ENCODE data around the gene GALNTL6.
"Not testable (repeated sequence)": the region's sequence is repeated elsewhere in the genome, so short reads cannot be mapped to it uniquely, and the experiment has no call there.

The GALNTL6 gene

GRCh38 chr4:172838111-172838510, 1024.9 kb downstream of the GALNTL6 start:
- DNase-seq = no peak

GRCh38 chr4:172838943-172839342, 1025.7 kb downstream of the GALNTL6 start:
- no peak for DNase-seq

DNA sequence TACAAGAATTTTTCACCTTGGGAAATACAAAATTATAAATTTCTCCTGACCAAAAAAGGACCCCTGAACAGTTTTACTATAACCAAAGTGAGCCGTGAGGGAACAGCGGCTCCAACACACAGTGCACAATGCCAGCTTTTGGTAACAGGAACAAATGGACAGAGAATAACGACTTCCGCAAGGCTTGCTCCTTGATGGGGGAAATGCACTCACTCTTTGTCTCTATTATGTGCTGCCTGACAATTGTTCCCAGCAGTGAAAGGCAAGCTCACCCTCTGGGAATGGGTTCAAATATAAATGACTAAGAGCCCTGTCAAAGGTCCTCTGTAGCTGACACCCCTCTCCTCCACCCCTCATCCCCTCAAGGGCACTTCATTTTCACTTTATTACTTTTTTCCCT, 1029.6 kb downstream of the GALNTL6 start:
- DNase-seq = no peak

- no peak for DNase-seq
Measured at GRCh38 chr4:172843192-172843591, 1030.0 kb downstream of the GALNTL6 start.

DNA sequence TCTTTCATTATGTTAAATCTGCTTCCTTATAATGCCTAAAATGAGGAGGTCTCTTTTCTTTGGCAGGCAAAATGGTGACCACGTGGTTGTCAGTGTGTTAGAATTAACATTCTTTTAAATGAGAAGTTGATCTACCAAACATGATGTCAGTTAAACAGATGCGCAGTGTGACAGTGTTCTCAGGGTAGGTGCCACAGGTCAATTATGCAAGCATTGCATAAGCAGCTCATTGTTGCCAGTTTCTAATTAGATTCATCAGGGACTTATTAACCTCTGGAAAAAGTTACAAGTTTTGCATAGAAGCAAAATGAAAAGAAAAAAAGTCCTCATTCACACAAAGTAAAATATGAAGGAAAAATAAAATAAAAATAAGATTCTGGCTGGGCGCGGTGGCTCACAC, 1031.4 kb downstream of the GALNTL6 start:
- no peak for DNase-seq

DNA sequence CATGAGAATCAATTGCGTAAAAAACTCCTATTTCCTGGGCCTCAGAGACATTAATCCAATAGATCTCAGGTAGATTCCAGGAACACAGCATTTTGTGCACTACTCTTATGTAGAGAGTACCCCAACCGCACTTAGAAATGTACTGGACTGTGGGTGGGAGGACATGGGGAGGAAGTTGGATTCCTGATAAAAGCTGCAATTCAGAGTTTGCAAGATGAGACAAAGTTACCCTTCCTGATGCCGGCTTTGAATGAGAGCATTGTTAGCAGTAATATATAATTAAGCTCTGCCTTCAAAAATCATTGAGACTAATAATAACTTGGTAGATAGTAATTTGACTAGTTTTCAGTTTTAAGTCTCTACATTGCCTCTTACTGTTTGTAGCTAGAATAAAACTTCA, 1032.1 kb downstream of the GALNTL6 start:
- DNase-seq = no peak

- DNase-seq = no peak
Measured at GRCh38 chr4:172850838-172851237, 1037.6 kb downstream of the GALNTL6 start.

- DNase-seq = no peak
Measured at GRCh38 chr4:172851534-172851933, 1038.3 kb downstream of the GALNTL6 start.

DNA sequence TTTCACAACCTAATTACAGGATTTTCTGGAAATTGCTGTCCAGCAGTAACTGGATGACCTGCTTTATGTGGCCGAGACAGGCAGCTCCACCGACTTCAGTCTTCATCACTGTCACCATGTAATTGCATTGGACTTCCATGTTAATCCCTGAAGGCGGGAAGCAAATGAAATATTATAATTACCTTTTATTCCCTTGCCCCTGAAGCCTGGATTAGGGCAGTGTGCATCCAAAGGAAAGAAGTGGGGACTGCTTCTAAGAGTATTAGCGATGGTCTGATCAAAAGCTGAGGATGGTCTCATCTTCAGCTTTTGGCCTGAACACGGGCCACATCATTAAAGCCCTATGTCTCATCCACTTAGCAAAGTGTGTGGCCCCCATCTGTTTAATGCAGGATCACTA, 1043.8 kb downstream of the GALNTL6 start:
- DNase-seq = no peak

DNA sequence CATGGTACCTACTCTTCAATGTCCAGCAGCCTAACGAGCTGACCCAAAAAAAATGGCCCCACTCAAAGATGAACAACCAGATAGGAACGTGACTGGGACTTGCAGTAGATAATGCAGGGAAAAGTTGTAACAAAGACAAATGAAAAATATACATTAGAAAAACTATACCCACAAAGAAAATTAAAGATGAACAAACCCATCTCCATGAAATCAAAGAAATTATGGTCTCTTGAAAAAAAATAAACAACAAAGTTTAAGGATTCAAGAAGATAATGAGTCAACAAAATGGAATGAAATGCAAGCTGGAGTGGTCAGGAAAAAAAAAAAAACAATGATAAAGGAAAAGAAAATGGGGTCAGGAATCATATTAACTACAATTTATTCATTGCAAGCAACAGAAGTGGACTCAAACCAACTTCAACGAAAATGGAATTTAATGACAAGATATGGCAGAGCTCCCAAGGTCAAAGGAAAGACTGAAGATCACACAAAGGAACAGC, 1045.6 kb downstream of the GALNTL6 start:
- DNase-seq = no peak

DNA sequence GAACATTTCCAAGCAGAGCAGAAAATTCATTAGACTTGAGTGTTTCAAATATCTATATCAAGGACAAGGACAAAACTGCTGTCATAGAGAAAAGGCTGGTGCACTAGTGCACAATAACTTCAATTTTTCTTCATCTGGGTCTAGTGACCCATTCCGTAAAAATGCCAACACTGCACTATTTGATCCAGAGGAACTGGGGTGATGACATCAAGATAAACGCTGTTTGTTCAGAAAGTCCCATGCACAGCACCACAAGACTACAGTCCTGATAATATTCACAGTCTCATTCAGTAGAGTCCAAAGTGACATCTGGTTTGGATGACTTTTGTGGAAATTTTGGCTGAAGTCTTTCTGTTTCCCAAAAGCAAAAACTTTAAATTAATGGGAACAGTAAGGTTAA, 1051.9 kb downstream of the GALNTL6 start:
- no peak for DNase-seq

- no peak for DNase-seq
Measured at GRCh38 chr4:172865531-172866127, 1052.4 kb downstream of the GALNTL6 start.

GRCh38 chr4:172866421-172866820, 1053.2 kb downstream of the GALNTL6 start:
- DNase-seq = no peak

- no peak for DNase-seq
Measured at GRCh38 chr4:172867835-172868234, 1054.6 kb downstream of the GALNTL6 start.

GRCh38 chr4:172868271-172868670, 1055.1 kb downstream of the GALNTL6 start:
- DNase-seq = no peak

DNA sequence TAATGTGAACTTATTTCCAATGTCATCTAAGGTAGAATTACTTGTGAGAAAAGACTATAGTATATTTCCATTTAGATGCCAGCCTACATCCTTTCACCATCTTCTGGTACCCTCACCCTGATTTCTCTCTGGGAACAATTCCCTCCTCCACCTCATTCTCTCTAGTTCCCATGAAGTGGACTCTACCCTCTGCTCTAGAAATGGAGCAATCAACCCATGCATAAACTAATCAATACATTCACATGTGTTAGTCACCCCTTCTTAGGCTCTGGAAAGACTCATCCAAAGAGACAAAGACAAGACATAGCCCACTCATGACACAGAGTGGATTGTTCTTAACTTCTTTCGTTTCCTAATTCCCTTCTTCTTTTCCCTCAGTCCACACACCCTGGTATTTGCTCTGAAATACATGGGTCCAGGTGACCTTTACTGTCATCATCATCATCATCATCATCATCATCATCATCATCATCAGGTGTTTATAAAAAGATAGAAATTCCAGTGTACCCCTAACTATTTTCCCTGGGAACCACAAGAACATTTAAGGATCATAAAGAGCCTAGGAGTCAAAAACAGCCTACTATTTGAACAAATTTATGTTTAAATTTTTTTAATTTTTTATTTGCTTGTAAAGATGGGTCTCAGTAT, 1056.5 kb downstream of the GALNTL6 start:
- no peak for DNase-seq

GRCh38 chr4:172871381-172871780, 1058.2 kb downstream of the GALNTL6 start:
- no peak for DNase-seq

- DNase-seq = no peak
Measured at GRCh38 chr4:172874944-172875343, 1061.7 kb downstream of the GALNTL6 start.

DNA sequence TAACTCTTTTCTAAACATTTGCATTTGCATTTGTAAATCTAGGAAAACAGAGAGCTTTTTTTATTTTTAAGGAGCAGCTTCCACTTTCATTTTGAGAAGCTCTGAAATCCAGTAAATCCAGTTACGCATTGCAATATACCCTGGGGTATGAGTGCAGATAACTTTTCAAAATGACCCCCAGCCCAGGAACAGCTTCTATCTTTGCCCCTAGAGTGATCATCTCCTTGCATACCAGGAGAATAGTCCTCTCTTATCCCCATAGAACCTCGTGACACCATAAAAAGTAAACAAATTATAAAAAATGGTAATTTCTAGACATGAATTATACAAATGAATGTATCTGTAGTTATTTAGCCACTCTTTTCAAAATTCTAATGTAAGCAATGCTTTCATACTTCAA, 1063.2 kb downstream of the GALNTL6 start:
- no peak for DNase-seq

- no peak for DNase-seq
Measured at GRCh38 chr4:172881645-172882044, 1068.4 kb downstream of the GALNTL6 start.

- not testable (repeated sequence) for DNase-seq
Measured at GRCh38 chr4:172887358-172887757, 1074.2 kb downstream of the GALNTL6 start.

DNA sequence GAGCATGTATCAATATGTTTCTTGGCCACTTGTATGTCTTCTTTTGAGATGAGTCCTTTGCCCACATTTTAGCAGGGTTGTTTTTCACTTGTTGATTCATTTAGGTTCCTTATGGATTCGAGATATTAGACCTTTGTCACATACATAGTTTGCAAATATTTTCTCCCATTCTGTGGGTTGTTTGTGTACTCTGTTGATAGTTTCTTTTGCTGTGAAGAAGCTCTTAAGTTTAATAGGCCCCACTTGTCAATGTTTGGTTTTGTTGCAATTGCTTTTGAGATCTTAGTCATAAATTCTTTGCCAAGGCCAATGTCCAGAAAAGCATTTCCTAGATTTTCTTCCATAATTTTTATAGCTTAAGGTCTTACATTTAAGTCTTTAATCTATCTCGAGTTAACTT, 1074.8 kb downstream of the GALNTL6 start:
- no peak for DNase-seq

DNA sequence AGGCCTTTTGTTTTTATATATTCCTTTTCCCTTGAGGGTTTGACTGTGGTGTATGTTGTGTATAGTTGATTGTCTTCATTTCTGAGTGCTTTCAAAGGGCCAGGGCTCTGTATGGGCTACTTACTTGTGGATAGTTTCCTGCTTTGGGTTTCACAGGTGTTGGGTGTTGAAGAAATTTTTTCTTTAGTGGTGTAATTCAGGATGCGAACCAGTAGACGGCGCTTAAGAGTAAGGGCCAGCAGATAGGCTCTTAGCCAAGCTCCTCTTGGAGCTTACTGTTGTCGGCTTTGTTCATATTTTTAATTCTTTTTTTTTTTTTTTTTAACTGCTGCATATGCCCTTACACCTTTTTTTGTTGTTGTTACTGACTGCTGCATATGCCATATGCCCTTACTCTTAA, 1079.1 kb downstream of the GALNTL6 start:
- no peak for DNase-seq

DNA sequence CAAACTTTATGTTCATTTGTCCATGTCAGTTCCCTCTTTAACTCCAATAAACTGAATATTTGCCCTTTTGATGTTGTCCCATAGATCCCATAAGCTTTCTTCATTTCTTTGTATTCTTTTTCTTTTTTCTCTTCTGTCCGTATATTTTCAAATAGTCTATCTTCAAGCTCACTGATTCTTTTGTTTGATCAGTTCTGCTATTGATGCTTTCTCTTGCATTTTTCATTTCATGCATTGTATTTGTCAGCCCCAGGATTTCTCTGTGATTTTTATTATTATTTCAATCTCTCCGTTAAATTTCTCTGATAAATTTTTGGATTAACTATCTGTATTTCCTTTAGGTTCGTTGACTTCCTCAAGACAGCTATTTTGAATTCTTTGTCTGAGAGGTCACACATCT, 1082.5 kb downstream of the GALNTL6 start:
- DNase-seq = no peak

DNA sequence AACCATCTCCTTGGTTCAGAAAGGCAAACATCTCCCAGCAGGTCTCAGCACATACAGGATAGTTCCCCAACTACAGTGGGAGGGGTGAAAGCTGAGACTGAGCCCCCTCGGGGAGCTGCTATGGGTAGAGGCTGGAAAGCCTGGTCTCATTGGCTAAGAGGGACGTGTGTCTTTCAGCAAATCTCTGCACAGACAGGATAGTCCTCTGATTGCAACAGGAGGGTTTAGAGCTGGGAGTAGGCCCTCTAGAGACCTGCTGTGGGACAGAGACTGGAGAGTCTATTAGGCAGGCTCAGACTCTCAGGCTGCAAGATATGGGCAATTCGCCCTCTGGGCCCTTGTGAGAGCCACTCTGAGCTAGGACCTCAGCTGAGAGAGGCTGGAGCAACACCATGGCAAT, 1083.8 kb downstream of the GALNTL6 start:
- no peak for DNase-seq
